DMS79 (cell line): ENCODE measurements around the gene GTPBP1.

Experiments used
- DNase-seq: peaks from one replicate; lab custom pipeline; 2025; lab: John Stamatoyannopoulos, UW

GTPBP1 gene

GRCh38 chr22:38727123-38727522 lies 21.4 kb downstream of the GTPBP1 start:
- no peak for DNase-seq

GRCh38 chr22:38727530-38728451 lies 22.0 kb downstream of the GTPBP1 start:
- DNase-seq: no peak

GRCh38 chr22:38728871-38729796 lies 23.4 kb downstream of the GTPBP1 start:
- DNase-seq: no peak

GRCh38 chr22:38729946-38730345 lies 24.2 kb downstream of the GTPBP1 start:
- DNase-seq: no peak

- DNase-seq: no peak
Observed at GRCh38 chr22:38730411-38730871, 24.7 kb downstream of the GTPBP1 start.

GRCh38 chr22:38731703-38732161 lies 26.0 kb downstream of the GTPBP1 start:
- DNase-seq: no peak

- DNase-seq: no peak
Observed at GRCh38 chr22:38732251-38732815, 26.6 kb downstream of the GTPBP1 start.

- no peak for DNase-seq
Observed at GRCh38 chr22:38733329-38733723, 27.6 kb downstream of the GTPBP1 start.

GRCh38 chr22:38733724-38734381 lies 28.1 kb downstream of the GTPBP1 start:
- DNase-seq: no peak

GRCh38 chr22:38734421-38735100 lies 28.8 kb downstream of the GTPBP1 start:
- DNase-seq: no peak

- no peak for DNase-seq
Observed at GRCh38 chr22:38735126-38735464, 29.4 kb downstream of the GTPBP1 start.

- no peak for DNase-seq
Observed at GRCh38 chr22:38735465-38736256, 29.9 kb downstream of the GTPBP1 start.

GRCh38 chr22:38736257-38736570 lies 30.5 kb downstream of the GTPBP1 start:
- no peak for DNase-seq

GRCh38 chr22:38737302-38738060 lies 31.7 kb downstream of the GTPBP1 start:
- DNase-seq: no peak

- DNase-seq: no peak
Observed at GRCh38 chr22:38738475-38739070, 32.8 kb downstream of the GTPBP1 start.

- no peak for DNase-seq
Observed at GRCh38 chr22:38739300-38740055, 33.7 kb downstream of the GTPBP1 start.

GRCh38 chr22:38740116-38740723 lies 34.5 kb downstream of the GTPBP1 start:
- no peak for DNase-seq

GRCh38 chr22:38740754-38741153 lies 35.0 kb downstream of the GTPBP1 start:
- DNase-seq: no peak
